SK-N-SH (cell line): ENCODE data around the gene RARB. TPM values are rescaled to one million over a fixed set of nuclear protein-coding genes. Genes with fewer than 3 reads are reported as not detected.

Experiments
- CTCF ChIA-PET: fragments of 300-600, 350-600 bp; formaldehyde crosslinking; extraction: SDS; loops from one replicate; lab custom pipeline; 2021; lab: Yijun Ruan, JAX
- POLR2A ChIA-PET: fragments of 350-600 bp; sonication (Branson Sonifier 250); formaldehyde crosslinking; extraction: SDS; loops from one replicate; lab custom pipeline; 2020; ENCODE audit warnings: antibody characterized with exemption, inconsistent platforms; lab: Yijun Ruan, JAX
- DNase-seq: peaks from one replicate; pipeline ENCODE4 v3.0.0; 2012
- H2AFZ ChIP-seq: fragments of 200-600 bp; sonication (generic); 2 replicates; pipeline ENCODE4 v1.8.1; 2016; ENCODE audit warnings: antibody characterized with exemption, mild to moderate bottlenecking, low read depth
- H3F3A ChIP-seq: fragments of 200-600 bp; sonication (generic); replicated peaks from 2 replicates; pipeline ENCODE3; 2016; ENCODE audit warnings: antibody characterized with exemption, mild to moderate bottlenecking; ENCODE audit not compliant: insufficient read depth
- H3K27ac ChIP-seq, 2 experiments: fragments of 200-500 bp in 1 of 2; fragments of 200-600 bp in 1 of 2; sonication (Bioruptor generic) in 1 of 2; sonication (generic), shearing (Covaris generic) in 1 of 2; 2 replicates each; pipeline versions ENCODE4 v1.5.1 to v1.6.1; 2014 to 2016; ENCODE audit warnings: low read depth in 2 of 2, inconsistent platforms in 1 of 2, low read length in 1 of 2, mild to moderate bottlenecking in 1 of 2, mixed read lengths in 1 of 2
- H3K27me3 ChIP-seq: fragments of 200-600 bp; sonication (generic), shearing (Covaris generic); 2 replicates; pipeline ENCODE4 v1.6.1; 2016; ENCODE audit warnings: mixed run types; ENCODE audit not compliant: insufficient read depth
- H3K36me3 ChIP-seq, 2 experiments: fragments of 200-500 bp in 1 of 2; fragments of 200-600 bp in 1 of 2; sonication (Bioruptor generic) in 1 of 2; sonication (generic) in 1 of 2; replicated peaks in 1 of 2; 2 replicates each; pipeline versions ENCODE3 to v1.5.1; 2014 to 2016; ENCODE audit warnings: low read length in 1 of 2, mild to moderate bottlenecking in 1 of 2; ENCODE audit not compliant: insufficient read depth in 2 of 2, control insufficient read depth in 1 of 2
- H3K4me1 ChIP-seq, 2 experiments: fragments of 200-500 bp in 1 of 2; fragments of 200-600 bp in 1 of 2; sonication (Bioruptor generic) in 1 of 2; sonication (generic), shearing (Covaris generic) in 1 of 2; 2 replicates each; pipeline versions ENCODE4 v1.5.1 to v1.6.1; 2014 to 2016; ENCODE audit warnings: low read depth in 1 of 2, low read length in 1 of 2, mixed run types in 1 of 2; ENCODE audit not compliant: insufficient read depth in 2 of 2, control insufficient read depth in 1 of 2
- H3K4me2 ChIP-seq: fragments of 200-600 bp; sonication (generic), shearing (Covaris generic); 2 replicates; pipeline ENCODE4 v1.6.1; 2017; ENCODE audit warnings: mixed run types
- H3K4me3 ChIP-seq, 2 experiments: fragments of 200-500 bp in 1 of 2; fragments of 200-600 bp in 1 of 2; sonication (Bioruptor generic) in 1 of 2; sonication (generic), shearing (Covaris generic) in 1 of 2; 2 replicates each; pipeline versions ENCODE4 v1.5.1 to v1.8.1; 2014 to 2016; ENCODE audit warnings: low read depth in 2 of 2, inconsistent platforms in 1 of 2, low read length in 1 of 2, mild to moderate bottlenecking in 1 of 2, mixed read lengths in 1 of 2, moderate library complexity in 1 of 2
- H3K79me2 ChIP-seq: fragments of 200-600 bp; sonication (generic); 2 replicates; pipeline ENCODE4 v1.8.1; 2017; ENCODE audit warnings: mild to moderate bottlenecking; ENCODE audit not compliant: insufficient read depth
- H3K9ac ChIP-seq: fragments of 200-600 bp; sonication (generic); 2 replicates; pipeline ENCODE4 v1.6.1; 2017; ENCODE audit warnings: mixed run types
- H3K9me2 ChIP-seq: fragments of 200-600 bp; sonication (generic); 2 replicates; pipeline ENCODE4 v1.6.1; 2017; ENCODE audit warnings: mixed run types
- H3K9me3 ChIP-seq: fragments of 200-600 bp; sonication (generic); 2 replicates; pipeline ENCODE4 v1.6.1; 2017; ENCODE audit warnings: mixed run types, mild to moderate bottlenecking, moderate library complexity
- H4K20me1 ChIP-seq: fragments of 200-600 bp; sonication (generic); 2 replicates; pipeline ENCODE4 v1.6.1; 2017; ENCODE audit warnings: mild to moderate bottlenecking, mixed run types; ENCODE audit not compliant: insufficient read depth
- CHD2 ChIP-seq: fragments of 150-350 bp; IDR thresholded peaks from 2 replicates; pipeline ENCODE4 v1.6.1; 2018; ENCODE audit warnings: low read length; ENCODE audit not compliant: partially characterized antibody
- EP300 ChIP-seq, 2 experiments: IDR thresholded peaks; 2 replicates each; pipeline versions ENCODE4 v1.4.0 to v1.6.1; 2012; ENCODE audit warnings: borderline replicate concordance in 1 of 2, low read depth in 1 of 2, low read length in 1 of 2
- EZH2phosphoT487 ChIP-seq: fragments of 200-600 bp; sonication (generic); IDR thresholded peaks from 2 replicates; pipeline ENCODE4 v1.6.1; 2017; ENCODE audit warnings: low read depth, mixed run types, mild to moderate bottlenecking, antibody characterized with exemption, moderate library complexity, borderline replicate concordance
- FOXM1 ChIP-seq: IDR thresholded peaks from 2 replicates; pipeline ENCODE4 v1.4.0; 2012; ENCODE audit warnings: low read depth, mild to moderate bottlenecking
- GABPA ChIP-seq: IDR thresholded peaks from 2 replicates; pipeline ENCODE4 v1.4.0; 2012; ENCODE audit warnings: low read depth, mild to moderate bottlenecking
- GATA2 ChIP-seq: sonication (generic); formaldehyde crosslinking; IDR thresholded peaks from 2 replicates; pipeline ENCODE4 v1.5.0; 2020; ENCODE audit warnings: mild to moderate bottlenecking, missing genetic modification reagents
- JUND ChIP-seq: IDR thresholded peaks from 2 replicates; pipeline ENCODE4 v1.4.0; 2012
- NFIC ChIP-seq: IDR thresholded peaks from 2 replicates; pipeline ENCODE4 v1.4.0; 2012; ENCODE audit warnings: borderline replicate concordance
- NRF1 ChIP-seq: IDR thresholded peaks from 2 replicates; pipeline ENCODE4 v1.6.1; 2012; ENCODE audit warnings: low read depth, mild to moderate bottlenecking, low read length
- POLR2AphosphoS5 ChIP-seq: IDR thresholded peaks from 2 replicates; pipeline ENCODE4 v1.6.1; 2012; ENCODE audit warnings: low read depth, low read length
- RAD21 ChIP-seq: IDR thresholded peaks from 2 replicates; pipeline ENCODE4 v1.6.1; 2012; ENCODE audit warnings: mild to moderate bottlenecking, low read length
- RCOR1 ChIP-seq: fragments of 150-350 bp; IDR thresholded peaks from 2 replicates; pipeline ENCODE4 v1.6.1; 2017; ENCODE audit warnings: antibody characterized with exemption, low read length
- RFX5 ChIP-seq: IDR thresholded peaks from 2 replicates; pipeline ENCODE4 v1.6.1; 2012; ENCODE audit warnings: mild to moderate bottlenecking, improper control_type of control experiment, low read length
- RXRA ChIP-seq: IDR thresholded peaks from 2 replicates; pipeline ENCODE4 v1.4.0; 2012; ENCODE audit warnings: low read depth, mild to moderate bottlenecking, borderline replicate concordance
- SMC3 ChIP-seq: IDR thresholded peaks from 2 replicates; pipeline ENCODE4 v1.6.1; 2012; ENCODE audit warnings: low read depth, low read length, improper control_type of control experiment
- TAF1 ChIP-seq: IDR thresholded peaks from 2 replicates; pipeline ENCODE4 v1.6.1; 2012; ENCODE audit warnings: low read depth, mild to moderate bottlenecking, low read length, moderate library complexity, borderline replicate concordance
- TCF12 ChIP-seq: IDR thresholded peaks from 2 replicates; pipeline ENCODE4 v1.4.0; 2012
- TEAD4 ChIP-seq: IDR thresholded peaks from 2 replicates; pipeline ENCODE4 v1.4.0; 2012; ENCODE audit warnings: mild to moderate bottlenecking, borderline replicate concordance; ENCODE audit not compliant: insufficient read depth
- WGBS: methylation state at CpG from one replicate; pipeline ENCODE4 v1.1.6; 2017; ENCODE audit warnings: low lambda C conversion rate; 5-methylcytosine and 5-hydroxymethylcytosine counted together
- polyA plus RNA-seq, 3 experiments: library from polyadenylated mRNA; depleted of rRNA; stranded (reverse); fragments of >200 nt; gene quantifications; 2 replicates each; pipeline ENCODE4 v1.2.3, GENCODE V29; 2012
- TF ChIP-seq, protein P1 (sequence below): fragments of 200-600 bp; sonication (generic); IDR thresholded peaks from 2 replicates; pipeline ENCODE4 v1.6.1; 2017; ENCODE audit warnings: antibody characterized with exemption, mild to moderate bottlenecking, moderate library complexity
- TF ChIP-seq, protein P2 (sequence below): IDR thresholded peaks from 2 replicates; pipeline ENCODE4 v1.6.1; 2012; ENCODE audit warnings: mild to moderate bottlenecking, low read depth, low read length, moderate library complexity
- TF ChIP-seq, protein P3 (sequence below): fragments of 150-350 bp; IDR thresholded peaks from 2 replicates; pipeline ENCODE4 v1.6.1; 2016; ENCODE audit warnings: mild to moderate bottlenecking, low read depth, low read length
- TF ChIP-seq, protein P4 (sequence below): IDR thresholded peaks from 2 replicates; pipeline ENCODE4; 2012
- TF ChIP-seq, protein P5 (sequence below): IDR thresholded peaks from 2 replicates; pipeline ENCODE4 v1.4.0; 2012; ENCODE audit warnings: low read depth, borderline replicate concordance
- TF ChIP-seq, protein P6 (sequence below): IDR thresholded peaks from 2 replicates; pipeline ENCODE4 v1.4.0; 2012; ENCODE audit warnings: low read depth, borderline replicate concordance

Gene RARB
- polyA plus RNA-seq, 1 of the 3 experiments (the other 2 are of a cell fraction) = 10.7 TPM

DNA sequence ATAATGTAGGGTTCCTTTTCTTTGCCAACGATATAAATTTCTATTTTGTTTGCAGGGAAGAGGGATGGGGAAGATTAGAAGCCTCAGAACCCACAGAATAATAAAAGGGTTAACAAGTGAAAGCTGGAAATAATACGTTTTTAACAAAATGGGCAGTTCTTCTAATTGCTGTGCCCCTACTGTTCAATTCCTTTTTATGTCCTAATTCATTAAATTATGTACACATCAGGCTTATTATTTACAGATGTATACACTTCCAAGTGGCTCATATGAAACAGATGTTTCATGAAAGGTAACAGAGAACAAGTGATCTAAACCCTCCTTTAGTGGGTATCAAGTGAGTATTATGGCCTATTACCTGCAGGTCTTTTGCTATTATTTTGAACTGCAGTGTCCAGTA, 16.2 kb downstream of the RARB start:
- TF ChIP-seq, protein P1, sequence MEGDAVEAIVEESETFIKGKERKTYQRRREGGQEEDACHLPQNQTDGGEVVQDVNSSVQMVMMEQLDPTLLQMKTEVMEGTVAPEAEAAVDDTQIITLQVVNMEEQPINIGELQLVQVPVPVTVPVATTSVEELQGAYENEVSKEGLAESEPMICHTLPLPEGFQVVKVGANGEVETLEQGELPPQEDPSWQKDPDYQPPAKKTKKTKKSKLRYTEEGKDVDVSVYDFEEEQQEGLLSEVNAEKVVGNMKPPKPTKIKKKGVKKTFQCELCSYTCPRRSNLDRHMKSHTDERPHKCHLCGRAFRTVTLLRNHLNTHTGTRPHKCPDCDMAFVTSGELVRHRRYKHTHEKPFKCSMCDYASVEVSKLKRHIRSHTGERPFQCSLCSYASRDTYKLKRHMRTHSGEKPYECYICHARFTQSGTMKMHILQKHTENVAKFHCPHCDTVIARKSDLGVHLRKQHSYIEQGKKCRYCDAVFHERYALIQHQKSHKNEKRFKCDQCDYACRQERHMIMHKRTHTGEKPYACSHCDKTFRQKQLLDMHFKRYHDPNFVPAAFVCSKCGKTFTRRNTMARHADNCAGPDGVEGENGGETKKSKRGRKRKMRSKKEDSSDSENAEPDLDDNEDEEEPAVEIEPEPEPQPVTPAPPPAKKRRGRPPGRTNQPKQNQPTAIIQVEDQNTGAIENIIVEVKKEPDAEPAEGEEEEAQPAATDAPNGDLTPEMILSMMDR = no peak
- TF ChIP-seq, protein P2, sequence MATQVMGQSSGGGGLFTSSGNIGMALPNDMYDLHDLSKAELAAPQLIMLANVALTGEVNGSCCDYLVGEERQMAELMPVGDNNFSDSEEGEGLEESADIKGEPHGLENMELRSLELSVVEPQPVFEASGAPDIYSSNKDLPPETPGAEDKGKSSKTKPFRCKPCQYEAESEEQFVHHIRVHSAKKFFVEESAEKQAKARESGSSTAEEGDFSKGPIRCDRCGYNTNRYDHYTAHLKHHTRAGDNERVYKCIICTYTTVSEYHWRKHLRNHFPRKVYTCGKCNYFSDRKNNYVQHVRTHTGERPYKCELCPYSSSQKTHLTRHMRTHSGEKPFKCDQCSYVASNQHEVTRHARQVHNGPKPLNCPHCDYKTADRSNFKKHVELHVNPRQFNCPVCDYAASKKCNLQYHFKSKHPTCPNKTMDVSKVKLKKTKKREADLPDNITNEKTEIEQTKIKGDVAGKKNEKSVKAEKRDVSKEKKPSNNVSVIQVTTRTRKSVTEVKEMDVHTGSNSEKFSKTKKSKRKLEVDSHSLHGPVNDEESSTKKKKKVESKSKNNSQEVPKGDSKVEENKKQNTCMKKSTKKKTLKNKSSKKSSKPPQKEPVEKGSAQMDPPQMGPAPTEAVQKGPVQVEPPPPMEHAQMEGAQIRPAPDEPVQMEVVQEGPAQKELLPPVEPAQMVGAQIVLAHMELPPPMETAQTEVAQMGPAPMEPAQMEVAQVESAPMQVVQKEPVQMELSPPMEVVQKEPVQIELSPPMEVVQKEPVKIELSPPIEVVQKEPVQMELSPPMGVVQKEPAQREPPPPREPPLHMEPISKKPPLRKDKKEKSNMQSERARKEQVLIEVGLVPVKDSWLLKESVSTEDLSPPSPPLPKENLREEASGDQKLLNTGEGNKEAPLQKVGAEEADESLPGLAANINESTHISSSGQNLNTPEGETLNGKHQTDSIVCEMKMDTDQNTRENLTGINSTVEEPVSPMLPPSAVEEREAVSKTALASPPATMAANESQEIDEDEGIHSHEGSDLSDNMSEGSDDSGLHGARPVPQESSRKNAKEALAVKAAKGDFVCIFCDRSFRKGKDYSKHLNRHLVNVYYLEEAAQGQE = no peak
- TF ChIP-seq RFX5 (no peak), TCF12 (peak; percentile 72), POLR2AphosphoS5 (peak; percentile 49; the same call in 1 of the 2 replicates), FOXM1 (no peak), TAF1 (no peak), CHD2 (peak; percentile 30), SMC3 (no peak), EP300 (IDR thresholded peaks at IDR 0.05; ENCODE audit: borderline replicate concordance in 1 of 2, low read depth in 1 of 2, low read length in 1 of 2) (peak in 1 of 2 experiments; percentile 83; a peak in 2 of 4 replicates), GABPA (no peak), TEAD4 (no peak), GATA2 (CRISPR knock-in tag) (no peak), RCOR1 (peak; percentile 56; the same call in 1 of the 2 replicates), RAD21 (peak; percentile 2; the same call in 1 of the 2 replicates), EZH2phosphoT487 (no peak), NFIC (no peak), RXRA (no peak), NRF1 (no peak), JUND (no peak)
- TF ChIP-seq, protein P3, sequence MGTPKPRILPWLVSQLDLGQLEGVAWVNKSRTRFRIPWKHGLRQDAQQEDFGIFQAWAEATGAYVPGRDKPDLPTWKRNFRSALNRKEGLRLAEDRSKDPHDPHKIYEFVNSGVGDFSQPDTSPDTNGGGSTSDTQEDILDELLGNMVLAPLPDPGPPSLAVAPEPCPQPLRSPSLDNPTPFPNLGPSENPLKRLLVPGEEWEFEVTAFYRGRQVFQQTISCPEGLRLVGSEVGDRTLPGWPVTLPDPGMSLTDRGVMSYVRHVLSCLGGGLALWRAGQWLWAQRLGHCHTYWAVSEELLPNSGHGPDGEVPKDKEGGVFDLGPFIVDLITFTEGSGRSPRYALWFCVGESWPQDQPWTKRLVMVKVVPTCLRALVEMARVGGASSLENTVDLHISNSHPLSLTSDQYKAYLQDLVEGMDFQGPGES = no peak
- TF ChIP-seq, protein P4, sequence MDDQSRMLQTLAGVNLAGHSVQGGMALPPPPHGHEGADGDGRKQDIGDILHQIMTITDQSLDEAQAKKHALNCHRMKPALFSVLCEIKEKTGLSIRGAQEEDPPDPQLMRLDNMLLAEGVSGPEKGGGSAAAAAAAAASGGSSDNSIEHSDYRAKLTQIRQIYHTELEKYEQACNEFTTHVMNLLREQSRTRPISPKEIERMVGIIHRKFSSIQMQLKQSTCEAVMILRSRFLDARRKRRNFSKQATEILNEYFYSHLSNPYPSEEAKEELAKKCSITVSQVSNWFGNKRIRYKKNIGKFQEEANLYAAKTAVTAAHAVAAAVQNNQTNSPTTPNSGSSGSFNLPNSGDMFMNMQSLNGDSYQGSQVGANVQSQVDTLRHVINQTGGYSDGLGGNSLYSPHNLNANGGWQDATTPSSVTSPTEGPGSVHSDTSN = peak; percentile 17; the same call in 1 of the 2 replicates
- TF ChIP-seq, protein P5, sequence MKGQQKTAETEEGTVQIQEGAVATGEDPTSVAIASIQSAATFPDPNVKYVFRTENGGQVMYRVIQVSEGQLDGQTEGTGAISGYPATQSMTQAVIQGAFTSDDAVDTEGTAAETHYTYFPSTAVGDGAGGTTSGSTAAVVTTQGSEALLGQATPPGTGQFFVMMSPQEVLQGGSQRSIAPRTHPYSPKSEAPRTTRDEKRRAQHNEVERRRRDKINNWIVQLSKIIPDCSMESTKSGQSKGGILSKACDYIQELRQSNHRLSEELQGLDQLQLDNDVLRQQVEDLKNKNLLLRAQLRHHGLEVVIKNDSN = no peak
- TF ChIP-seq, protein P6, sequence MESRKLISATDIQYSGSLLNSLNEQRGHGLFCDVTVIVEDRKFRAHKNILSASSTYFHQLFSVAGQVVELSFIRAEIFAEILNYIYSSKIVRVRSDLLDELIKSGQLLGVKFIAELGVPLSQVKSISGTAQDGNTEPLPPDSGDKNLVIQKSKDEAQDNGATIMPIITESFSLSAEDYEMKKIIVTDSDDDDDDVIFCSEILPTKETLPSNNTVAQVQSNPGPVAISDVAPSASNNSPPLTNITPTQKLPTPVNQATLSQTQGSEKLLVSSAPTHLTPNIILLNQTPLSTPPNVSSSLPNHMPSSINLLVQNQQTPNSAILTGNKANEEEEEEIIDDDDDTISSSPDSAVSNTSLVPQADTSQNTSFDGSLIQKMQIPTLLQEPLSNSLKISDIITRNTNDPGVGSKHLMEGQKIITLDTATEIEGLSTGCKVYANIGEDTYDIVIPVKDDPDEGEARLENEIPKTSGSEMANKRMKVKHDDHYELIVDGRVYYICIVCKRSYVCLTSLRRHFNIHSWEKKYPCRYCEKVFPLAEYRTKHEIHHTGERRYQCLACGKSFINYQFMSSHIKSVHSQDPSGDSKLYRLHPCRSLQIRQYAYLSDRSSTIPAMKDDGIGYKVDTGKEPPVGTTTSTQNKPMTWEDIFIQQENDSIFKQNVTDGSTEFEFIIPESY = no peak
- H3K4me2 ChIP-seq = no peak overlapping the region
- peak; percentile 44 for DNase-seq
- POLR2A ChIA-PET = interaction anchor here (1.7 kb wide), 1 partner anchor 16 kb away, joined by 4 read pairs; the partner anchor contains the start of gene RARB
- H3K79me2 ChIP-seq = peaks cover 82% of the 10 kb centered on the region
- no peaks in the 10 kb centered on the region for H3K36me3 ChIP-seq
- H3K4me1 ChIP-seq = peaks cover 10 to 25% of the 10 kb centered on the region in 2 experiments
- no peak overlapping the region for H3K9ac ChIP-seq
- H3K9me2 ChIP-seq = no peaks in the 10 kb centered on the region
- no peaks in the 10 kb centered on the region for H4K20me1 ChIP-seq
- no peaks in the 10 kb centered on the region for H3K9me3 ChIP-seq
- no peaks in the 10 kb centered on the region for H3F3A ChIP-seq
- H3K4me3 ChIP-seq = no peak overlapping the region
- CTCF ChIA-PET = interaction anchor here (1.1 to 5.5 kb wide), 3 partner anchors 10 to 399 kb away, joined by 3 to 25 read pairs (median 4); no protein-coding TSS in a partner anchor
- H3K27ac ChIP-seq = peak overlapping the region in 1 of 2 experiments; percentile 72; a peak in 2 of 4 replicates
- 19% methylated on average over 2 of the region's 2 CpGs for WGBS
- no peaks in the 10 kb centered on the region for H3K27me3 ChIP-seq
- no peak overlapping the region; the same call in 1 of the 2 replicates for H2AFZ ChIP-seq
